Progenitor cell of endocrine pancreas (in vitro differentiated cells): Measurements from ENCODE around the gene MYO7B. TPM values are rescaled to one million over a fixed set of nuclear protein-coding genes. Genes with fewer than 3 reads are reported as not detected.

ENCODE experiments used
- DNase-seq: peaks from one replicate; pipeline ENCODE4 v3.0.0; 2021; ENCODE audit warnings: low spot score; ENCODE audit not compliant: unreplicated experiment
- H3K27ac Mint-ChIP-seq: 2 replicates; pipeline ENCODE4 v1.8.0; 2021; ENCODE audit warnings: mild to moderate bottlenecking, moderate library complexity, mixed read lengths
- H3K27me3 Mint-ChIP-seq: 2 replicates; pipeline ENCODE4 v1.8.0; 2021; ENCODE audit warnings: mixed read lengths
- H3K36me3 Mint-ChIP-seq: 2 replicates; pipeline ENCODE4 v1.8.0; 2022; ENCODE audit warnings: mixed read lengths; ENCODE audit not compliant: insufficient read depth
- H3K4me1 Mint-ChIP-seq: 2 replicates; pipeline ENCODE4 v1.8.0; 2021; ENCODE audit warnings: low read depth, mixed read lengths
- H3K4me3 Mint-ChIP-seq: 2 replicates; pipeline ENCODE4 v1.8.0; 2021; ENCODE audit warnings: low read depth, mild to moderate bottlenecking, moderate library complexity, mixed read lengths
- H3K9me3 Mint-ChIP-seq: 2 replicates; pipeline ENCODE4 v1.8.0; 2021; ENCODE audit warnings: low read depth, mixed read lengths
- total RNA-seq: library from RNA; stranded (reverse); gene quantifications from 2 replicates; pipeline ENCODE4 v1.2.1, GENCODE V29; 2021
- TF ChIP-seq, protein P1 (sequence below): fragments of 200-600 bp; sonication (generic); IDR thresholded peaks from one replicate; pipeline ENCODE4 v1.5.0; 2021; ENCODE audit warnings: antibody characterized with exemption, mild to moderate bottlenecking; ENCODE audit not compliant: unreplicated experiment

The MYO7B gene
- total RNA-seq, 1 donor from 2014 or later = not detected

DNA sequence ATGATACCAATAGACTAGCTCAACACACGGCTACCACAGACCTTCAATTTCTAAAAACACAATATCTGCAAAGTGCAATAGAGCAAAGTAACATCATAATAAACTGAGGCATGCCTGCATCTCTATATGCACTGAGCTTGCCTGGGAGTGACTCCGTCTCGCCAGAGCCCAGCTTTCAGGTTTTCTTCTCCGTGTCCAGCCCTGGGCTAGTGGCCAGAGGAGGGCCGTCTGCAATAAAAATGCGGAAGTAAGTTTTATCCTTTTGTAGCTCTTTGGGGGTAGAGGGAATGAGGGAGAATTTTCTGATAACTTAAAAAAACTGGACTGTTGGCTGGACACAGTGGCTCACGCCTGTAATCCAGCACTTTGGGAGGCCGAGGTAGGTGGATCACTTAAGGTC is 69.5 kb downstream of the MYO7B start:
- no peaks in the 10 kb centered on the region for H3K9me3 Mint-ChIP-seq

GRCh38 chr2:127605691-127606263 is 70.3 kb downstream of the MYO7B start:
- Mint-ChIP-seq H3K4me1 (no peaks in the 10 kb centered on the region), H3K27me3 (peaks cover 2% of the 10 kb centered on the region), H3K36me3 (no peaks in the 10 kb centered on the region), H3K4me3 (no peak overlapping the region), H3K27ac (no peak overlapping the region), H3K9me3 (no peaks in the 10 kb centered on the region)
- no peak for DNase-seq
- TF ChIP-seq, protein P1, sequence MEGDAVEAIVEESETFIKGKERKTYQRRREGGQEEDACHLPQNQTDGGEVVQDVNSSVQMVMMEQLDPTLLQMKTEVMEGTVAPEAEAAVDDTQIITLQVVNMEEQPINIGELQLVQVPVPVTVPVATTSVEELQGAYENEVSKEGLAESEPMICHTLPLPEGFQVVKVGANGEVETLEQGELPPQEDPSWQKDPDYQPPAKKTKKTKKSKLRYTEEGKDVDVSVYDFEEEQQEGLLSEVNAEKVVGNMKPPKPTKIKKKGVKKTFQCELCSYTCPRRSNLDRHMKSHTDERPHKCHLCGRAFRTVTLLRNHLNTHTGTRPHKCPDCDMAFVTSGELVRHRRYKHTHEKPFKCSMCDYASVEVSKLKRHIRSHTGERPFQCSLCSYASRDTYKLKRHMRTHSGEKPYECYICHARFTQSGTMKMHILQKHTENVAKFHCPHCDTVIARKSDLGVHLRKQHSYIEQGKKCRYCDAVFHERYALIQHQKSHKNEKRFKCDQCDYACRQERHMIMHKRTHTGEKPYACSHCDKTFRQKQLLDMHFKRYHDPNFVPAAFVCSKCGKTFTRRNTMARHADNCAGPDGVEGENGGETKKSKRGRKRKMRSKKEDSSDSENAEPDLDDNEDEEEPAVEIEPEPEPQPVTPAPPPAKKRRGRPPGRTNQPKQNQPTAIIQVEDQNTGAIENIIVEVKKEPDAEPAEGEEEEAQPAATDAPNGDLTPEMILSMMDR = no peak

More for the DNA sequence above, 69.5 kb downstream of the MYO7B start:
- H3K27ac Mint-ChIP-seq = no peak overlapping the region
- no peak for DNase-seq
- TF ChIP-seq, protein P1 = no peak
- peaks cover 2% of the 10 kb centered on the region for H3K27me3 Mint-ChIP-seq
- no peaks in the 10 kb centered on the region for H3K36me3 Mint-ChIP-seq
- no peaks in the 10 kb centered on the region for H3K4me1 Mint-ChIP-seq
- no peak overlapping the region for H3K4me3 Mint-ChIP-seq

DNA sequence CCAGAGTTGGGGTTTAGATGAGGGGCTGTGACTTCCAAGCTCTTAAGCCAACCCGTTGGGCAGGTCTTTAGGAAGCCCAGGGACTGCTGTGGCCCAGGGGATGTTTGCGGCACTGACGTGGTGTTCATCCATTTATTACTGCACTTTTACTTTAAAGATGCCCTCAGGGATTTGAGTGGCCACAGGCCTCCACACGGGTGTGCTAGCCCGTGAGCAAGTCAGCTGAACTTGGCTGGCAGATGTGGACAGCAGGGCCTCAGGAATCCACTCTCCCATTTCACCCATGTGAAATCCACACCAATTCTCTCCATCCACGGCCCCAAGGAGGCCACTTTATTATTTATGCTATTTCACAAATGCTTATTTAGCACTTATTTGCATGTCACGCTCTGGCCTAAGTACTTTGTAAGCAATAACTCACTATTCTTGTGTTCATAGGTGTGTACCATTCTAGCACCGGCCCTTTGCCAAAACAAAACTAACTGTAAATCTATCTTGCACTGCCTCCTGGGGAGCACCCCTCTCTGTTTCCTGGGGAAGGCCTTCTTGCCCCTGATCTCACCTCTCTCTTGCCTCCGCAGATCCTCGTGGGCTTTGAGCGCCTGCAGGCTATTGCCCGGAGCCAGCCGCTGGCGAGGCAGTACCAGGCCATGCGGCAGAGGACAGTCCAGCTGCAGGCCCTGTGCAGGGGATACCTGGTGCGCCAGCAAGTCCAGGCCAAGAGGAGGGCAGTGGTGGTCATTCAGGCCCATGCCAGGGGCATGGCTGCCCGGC is 71.3 kb downstream of the MYO7B start:
- Mint-ChIP-seq H3K27ac (no peak overlapping the region), H3K4me3 (no peak overlapping the region), H3K4me1 (no peaks in the 10 kb centered on the region), H3K9me3 (no peaks in the 10 kb centered on the region), H3K27me3 (peaks cover 2% of the 10 kb centered on the region), H3K36me3 (no peaks in the 10 kb centered on the region)
- TF ChIP-seq, protein P1 = no peak
- no peak for DNase-seq

DNA sequence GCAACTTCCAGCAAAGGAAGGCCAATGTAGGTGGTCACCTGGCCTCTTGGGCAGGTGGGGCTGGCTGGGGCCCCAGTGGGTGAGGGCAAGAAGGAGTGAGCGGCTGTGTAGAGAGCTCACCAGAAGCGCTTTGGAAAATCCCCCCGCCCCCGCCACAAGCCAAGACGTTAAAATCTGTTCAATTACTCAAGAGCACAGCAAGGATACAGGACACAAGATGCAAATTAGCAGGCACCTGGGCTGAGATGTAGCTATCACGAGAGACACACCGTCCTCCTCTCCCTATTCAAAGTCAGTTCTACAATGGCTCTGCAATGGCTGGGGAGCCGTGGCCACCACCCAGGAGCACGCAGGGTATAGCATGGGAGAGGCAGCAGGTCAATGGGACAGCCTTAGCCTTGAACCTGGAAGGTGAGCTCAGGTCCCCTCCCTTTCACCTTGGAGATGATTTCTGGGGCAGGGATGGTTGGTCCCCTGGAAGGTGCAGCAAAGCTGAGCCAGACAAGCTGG is 72.0 kb downstream of the MYO7B start:
- no peaks in the 10 kb centered on the region for H3K9me3 Mint-ChIP-seq
- no peak overlapping the region for H3K27ac Mint-ChIP-seq
- H3K27me3 Mint-ChIP-seq = peaks cover 2% of the 10 kb centered on the region
- DNase-seq = no peak
- H3K4me3 Mint-ChIP-seq = no peak overlapping the region
- H3K36me3 Mint-ChIP-seq = no peaks in the 10 kb centered on the region
- no peaks in the 10 kb centered on the region for H3K4me1 Mint-ChIP-seq
- TF ChIP-seq, protein P1 = no peak

DNA sequence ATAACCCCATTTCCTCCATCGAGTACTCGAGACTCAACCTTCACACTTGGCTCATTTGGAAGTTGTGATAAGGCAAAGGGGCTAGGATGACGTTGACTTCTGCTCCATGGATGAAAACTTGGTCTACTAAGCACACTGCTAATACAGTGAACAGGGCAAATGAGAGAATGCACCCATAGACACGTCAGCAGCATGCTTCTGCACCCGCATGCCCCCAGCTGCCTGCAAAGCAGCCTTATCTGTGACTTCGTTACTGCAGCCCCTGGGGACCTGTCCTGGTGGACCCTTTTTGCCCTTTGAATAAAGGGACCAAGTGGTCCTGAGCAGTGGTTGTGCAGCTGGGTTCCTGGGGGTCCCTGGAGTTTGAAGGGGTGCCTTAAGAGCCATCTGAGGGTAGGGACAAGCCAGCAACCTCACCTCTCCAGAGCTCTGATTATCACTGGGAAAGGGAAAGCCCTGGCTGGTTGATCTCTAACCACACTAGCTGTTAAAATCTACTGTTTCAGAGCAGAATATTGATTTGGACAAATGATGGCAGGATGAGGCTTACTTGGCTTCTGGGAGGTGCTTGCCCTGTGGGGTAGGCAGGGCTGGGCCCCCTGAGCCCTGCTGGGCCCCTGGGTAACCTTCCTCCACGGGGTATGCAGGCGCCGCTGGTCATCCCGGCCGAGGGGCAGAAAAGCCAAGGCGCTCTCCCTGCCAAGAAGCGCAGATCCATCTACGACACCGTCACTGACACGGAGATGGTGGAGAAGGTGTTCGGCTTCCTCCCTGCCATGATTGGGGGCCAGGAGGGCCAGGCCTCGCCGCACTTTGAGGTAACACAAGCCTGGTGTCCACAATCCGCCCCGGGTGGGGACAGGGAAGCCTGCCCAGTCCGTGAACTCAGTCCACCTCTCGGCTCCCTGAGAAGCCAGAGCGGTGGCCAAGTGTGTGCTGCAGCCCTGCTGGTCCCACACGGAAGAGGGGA is 72.9 kb downstream of the MYO7B start:
- TF ChIP-seq, protein P1 = no peak
- Mint-ChIP-seq H3K36me3 (peaks cover 2% of the 10 kb centered on the region), H3K9me3 (peaks cover 4% of the 10 kb centered on the region), H3K4me3 (no peak overlapping the region), H3K27ac (no peak overlapping the region), H3K4me1 (no peaks in the 10 kb centered on the region), H3K27me3 (peaks cover 2% of the 10 kb centered on the region)
- no peak for DNase-seq
